Heart left ventricle (tissue), 16 donors: ENCODE measurements around the gene C16orf46. TPM values are rescaled to one million over a fixed set of nuclear protein-coding genes. Genes with fewer than 3 reads are reported as not detected.

Experiments used
- ATAC-seq, 4 donors: fragments of 200-7000 bp; cut with Tn5 transposase; one replicate each; pipeline ENCODE4 v1.9.1; 2020 to 2022; ENCODE audit warnings: moderate library complexity in 4 of 4, mild to moderate bottlenecking in 3 of 4, moderate number of reproducible peaks in 1 of 4
- DNase-seq, 5 donors: peaks; one replicate each; pipeline ENCODE4 v3.0.0-alpha.2; 2020
- H3K27ac ChIP-seq, 12 donors: fragments of 200-600 bp; sonication (generic) in 4 of 12; one replicate each; pipeline versions ENCODE4 v1.5.0 to v1.8.0; 2016 to 2022; ENCODE audit warnings: mild to moderate bottlenecking in 2 of 12
- H3K27me3 ChIP-seq, 9 donors: fragments of 200-600 bp; sonication (generic) in 2 of 9; one replicate each; pipeline versions ENCODE4 v1.5.1 to v1.8.0; 2016 to 2022; ENCODE audit warnings: mild to moderate bottlenecking in 3 of 9
- H3K36me3 ChIP-seq, 9 donors: fragments of 200-600 bp; sonication (generic) in 2 of 9; one replicate each; pipeline versions ENCODE4 v1.5.0 to v1.8.0; 2018 to 2022; ENCODE audit warnings: mild to moderate bottlenecking in 2 of 9
- H3K4me1 ChIP-seq, 12 donors: fragments of 200-600 bp; sonication (generic) in 4 of 12; one replicate each; pipeline versions ENCODE4 v1.5.0 to v1.8.0; 2016 to 2022; ENCODE audit warnings: mild to moderate bottlenecking in 3 of 12
- H3K4me3 ChIP-seq, 12 donors: fragments of 200-600 bp; sonication (generic) in 4 of 12; one replicate each; pipeline versions ENCODE4 v1.5.0 to v1.8.0; 2017 to 2022; ENCODE audit warnings: mild to moderate bottlenecking in 9 of 12, moderate library complexity in 4 of 12
- H3K9me3 ChIP-seq, 12 donors: fragments of 200-600 bp; sonication (generic) in 4 of 12; one replicate each; pipeline versions ENCODE4 v1.5.0 to v1.8.0; 2016 to 2022; ENCODE audit warnings: mild to moderate bottlenecking in 1 of 12
- POLR2A ChIP-seq, 2 donors: fragments of 450-650 bp; IDR thresholded peaks; one replicate each; pipeline ENCODE4 v1.6.1; 2017; ENCODE audit warnings: antibody characterized with exemption in 2 of 2, mild to moderate bottlenecking in 2 of 2, moderate library complexity in 2 of 2
- WGBS, 4 donors: extraction: QIAGEN DNeasy Blood & Tissue Kit in 2 of 4; methylation state at CpG; one replicate each; pipeline versions ENCODE4 v1.1.5 to v1.1.7; 2013 to 2018; 5-methylcytosine and 5-hydroxymethylcytosine counted together
- intact Hi-C, 10 donors: fragments of 100-400 bp; cut with DNase I; formaldehyde crosslinking; loops; one replicate each; pipeline versions ENCODE4 v1.11.1 to v1.14.2; 2022
- polyA plus RNA-seq, 2 donors: library from polyadenylated mRNA; stranded (reverse); fragments of 200-250 nt; gene quantifications; one replicate each; pipeline ENCODE4 v1.2.3, GENCODE V29; 2013
- total RNA-seq, 9 donors: library from RNA; depleted of rRNA in 2 of 9; stranded (reverse); fragments of >200 nt in 2 of 9; fragmentation: NEBNext Ultra II Directional in 3 of 9; extraction: Animal tissue kit (Norgen Biotek cat#: 25700) in 3 of 9; gene quantifications; one replicate each; pipeline versions ENCODE4 v1.1.0 to v1.2.4, GENCODE V29; 2016 to 2023
- TF ChIP-seq, protein P1 (sequence below), 12 donors: fragments of 200-600 bp; sonication (generic) in 4 of 12; IDR thresholded peaks; one replicate each; pipeline versions ENCODE4 v1.5.0 to v1.8.0; 2018 to 2022; ENCODE audit warnings: antibody characterized with exemption in 12 of 12, mild to moderate bottlenecking in 5 of 12
- donor health status: ischemic (EF 13 %, LVEDD 7.1; RV severe dilation, severe dysfunction).
- donor health status: healthy with polysubstance abuse.
- donor health status: DM: no; HTN: yes; CAD: no.
- donor health status: DM: no; HTN: no; CAD: no.
- donor health status: ischemic (EF 25% LVEDD 6.9; RV normal size, moderate dysfunction).
- donor health status: ischemic (EF 25% LVEDD 5.7; RV mildly dilated, moderate dysfunction).
- donor health status: healthy.
- donor health status: DM: yes; HTN: yes; CAD: no.
- donor health status: ischemic (EF 35%, LVEDD 5.7; RV mildly dilated, moderate dysfunction).
- donor health status: nonischemic (EF 11% LVEDD 7.7; RV severe dilation, severe dysfunction).
- donor health status: DM: yes; HTN: yes; CAD: no.
- donor health status: PGD.
- donor health status: ischemic (EF 29% LVEDD 5.4; RV normal size, mild dysfunction).
- donor health status: nonischemic (EF 23%, LVEDD 6.1; RV moderate dilation, normal function).

C16orf46 gene
- total and polyA plus RNA-seq, 11 donors: 0.34 to 1.7 (median 0.84) TPM; not detected in 3

DNA sequence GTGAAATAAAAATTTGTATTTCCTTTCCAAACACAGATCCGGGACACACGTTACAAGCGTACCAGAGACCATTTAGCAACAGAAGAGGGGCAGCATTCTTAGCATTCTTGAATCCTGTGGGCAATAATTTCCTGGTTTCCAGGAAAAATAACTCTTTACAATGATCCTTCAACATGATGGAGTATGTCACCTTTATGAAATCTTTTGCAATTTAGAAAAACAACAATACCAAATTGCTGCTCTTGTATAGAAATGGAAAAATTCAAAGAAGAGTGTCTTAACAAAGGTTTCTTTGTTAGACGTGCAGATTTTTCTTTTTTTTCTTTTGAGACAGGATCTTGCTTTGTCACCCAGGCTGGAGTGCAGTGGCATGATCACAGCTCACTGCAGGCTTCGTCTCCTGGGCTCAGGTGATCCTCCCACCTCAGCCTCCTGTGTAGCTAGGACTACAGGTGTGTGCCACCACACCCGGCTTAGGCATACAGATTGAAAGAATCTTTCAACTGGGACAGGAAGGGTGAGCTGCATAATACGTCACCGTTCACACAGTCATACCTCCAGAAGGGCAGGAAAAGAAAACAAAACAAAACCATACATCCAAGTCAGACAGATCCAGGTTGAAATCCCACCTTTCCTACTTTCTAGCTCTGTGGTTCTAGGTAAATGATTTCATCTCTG is 29.9 kb upstream of the C16orf46 start:
- no peak for ATAC-seq
- H3K4me1 ChIP-seq: no peaks in the 10 kb centered on the region
- H3K27ac ChIP-seq: no peak overlapping the region
- DNase-seq: no peak
- WGBS, 4 donors: 55 to 70% (median 64%) methylated on average over 8 of the region's 8 CpGs
- TF ChIP-seq POLR2A (IDR thresholded peaks at IDR 0.05): no peak
- TF ChIP-seq, protein P1, sequence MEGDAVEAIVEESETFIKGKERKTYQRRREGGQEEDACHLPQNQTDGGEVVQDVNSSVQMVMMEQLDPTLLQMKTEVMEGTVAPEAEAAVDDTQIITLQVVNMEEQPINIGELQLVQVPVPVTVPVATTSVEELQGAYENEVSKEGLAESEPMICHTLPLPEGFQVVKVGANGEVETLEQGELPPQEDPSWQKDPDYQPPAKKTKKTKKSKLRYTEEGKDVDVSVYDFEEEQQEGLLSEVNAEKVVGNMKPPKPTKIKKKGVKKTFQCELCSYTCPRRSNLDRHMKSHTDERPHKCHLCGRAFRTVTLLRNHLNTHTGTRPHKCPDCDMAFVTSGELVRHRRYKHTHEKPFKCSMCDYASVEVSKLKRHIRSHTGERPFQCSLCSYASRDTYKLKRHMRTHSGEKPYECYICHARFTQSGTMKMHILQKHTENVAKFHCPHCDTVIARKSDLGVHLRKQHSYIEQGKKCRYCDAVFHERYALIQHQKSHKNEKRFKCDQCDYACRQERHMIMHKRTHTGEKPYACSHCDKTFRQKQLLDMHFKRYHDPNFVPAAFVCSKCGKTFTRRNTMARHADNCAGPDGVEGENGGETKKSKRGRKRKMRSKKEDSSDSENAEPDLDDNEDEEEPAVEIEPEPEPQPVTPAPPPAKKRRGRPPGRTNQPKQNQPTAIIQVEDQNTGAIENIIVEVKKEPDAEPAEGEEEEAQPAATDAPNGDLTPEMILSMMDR (IDR thresholded peaks at IDR 0.05): no peak
- no peaks in the 10 kb centered on the region for H3K36me3 ChIP-seq
- intact Hi-C loops: no loop called here
- no peak overlapping the region for H3K4me3 ChIP-seq
- H3K27me3 ChIP-seq: no peaks in the 10 kb centered on the region
- H3K9me3 ChIP-seq: no peaks in the 10 kb centered on the region

DNA sequence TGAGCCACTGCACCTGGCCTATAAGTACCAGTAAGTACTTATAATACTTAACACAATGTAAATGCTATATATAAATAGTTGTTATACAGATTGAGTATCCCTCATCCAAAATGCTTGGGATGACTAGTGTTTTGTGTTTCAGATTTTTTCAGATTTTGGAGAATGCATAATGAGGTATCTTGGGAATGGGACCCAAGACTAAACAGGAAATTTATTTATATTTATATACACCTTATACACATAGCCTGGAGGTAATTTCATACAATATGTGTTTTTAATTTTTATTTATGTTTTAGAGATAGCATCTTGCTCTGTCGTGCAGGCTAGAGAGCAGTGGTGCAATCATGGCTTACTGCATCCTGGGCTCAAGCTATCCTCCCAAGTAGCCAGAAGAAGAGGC is 28.9 kb upstream of the C16orf46 start:
- ATAC-seq (no peak), DNase-seq (no peak)
- Histone ChIP-seq H3K4me1 (no peaks in the 10 kb centered on the region), H3K36me3 (no peaks in the 10 kb centered on the region), H3K27me3 (no peaks in the 10 kb centered on the region), H3K4me3 (no peak overlapping the region), H3K9me3 (no peaks in the 10 kb centered on the region), H3K27ac (no peak overlapping the region)
- TF ChIP-seq, protein P1 (IDR thresholded peaks at IDR 0.05): no peak
- TF ChIP-seq POLR2A (IDR thresholded peaks at IDR 0.05): no peak
- WGBS, 4 donors: 83 to 100% (median 91%) methylated on average over 1 of the region's 1 CpG
- intact Hi-C loops: no loop called here

- no peak overlapping the region for H3K27ac ChIP-seq
- 88 to 91% (median 90%) methylated on average over 9 of the region's 9 CpGs for WGBS, 4 donors
- intact Hi-C loops: no loop called here
- no peaks in the 10 kb centered on the region for H3K9me3 ChIP-seq
- TF ChIP-seq, protein P1 (IDR thresholded peaks at IDR 0.05): no peak
- TF ChIP-seq POLR2A (IDR thresholded peaks at IDR 0.05): no peak
- H3K27me3 ChIP-seq: no peaks in the 10 kb centered on the region
- DNase-seq (no peak), ATAC-seq (no peak)
- no peaks in the 10 kb centered on the region for H3K36me3 ChIP-seq
- H3K4me3 ChIP-seq: no peak overlapping the region
- peaks cover 0 to 4% (median 1%) of the 10 kb centered on the region in 12 donors for H3K4me1 ChIP-seq
Observed at GRCh38 chr16:81101702-81102101, 24.7 kb upstream of the C16orf46 start.

- no peak for DNase-seq
- no peaks in the 10 kb centered on the region for H3K36me3 ChIP-seq
- intact Hi-C loops: loop anchor here in 3 of 10 donors (5.0 to 10.0 kb wide), 3 partner anchors 63 to 215 kb away; partner anchors contain the start of genes ATMIN (in 2 of the 3) and GAN (in 1 of the 3)
- H3K4me1 ChIP-seq: peaks cover 0 to 9% (median 2%) of the 10 kb centered on the region in 12 donors
- no peak for ATAC-seq
- H3K9me3 ChIP-seq: no peaks in the 10 kb centered on the region
- H3K27ac ChIP-seq: no peak overlapping the region
- TF ChIP-seq, protein P1 (IDR thresholded peaks at IDR 0.05): no peak
- TF ChIP-seq POLR2A (IDR thresholded peaks at IDR 0.05): no peak
- no peaks in the 10 kb centered on the region for H3K27me3 ChIP-seq
- H3K4me3 ChIP-seq: no peak overlapping the region
Observed at GRCh38 chr16:81099958-81100357, 22.9 kb upstream of the C16orf46 start.
